H9 (cell line): ENCODE results near the gene TRABD2B. TPM values are rescaled to one million over a fixed set of nuclear protein-coding genes. Genes with fewer than 3 reads are reported as not detected.

Experiments used
- DNase-seq: peaks from one replicate; pipeline ENCODE4 v3.0.0-alpha.2; 2017
- H2AFZ ChIP-seq: one replicate; pipeline ENCODE4 v1.6.1; 2013; ENCODE audit warnings: mild to moderate bottlenecking, low read length, control low read depth, moderate library complexity
- H2AK5ac ChIP-seq: 2 replicates; pipeline ENCODE4 v1.6.1; 2013; ENCODE audit warnings: low read length, control low read depth, mixed read lengths; ENCODE audit not compliant: insufficient read length
- H2BK120ac ChIP-seq: one replicate; pipeline ENCODE4 v1.6.1; 2013; ENCODE audit warnings: low read depth, mild to moderate bottlenecking, low read length, control low read depth, inconsistent platforms; ENCODE audit not compliant: poor library complexity, severe bottlenecking
- H2BK12ac ChIP-seq: 2 replicates; pipeline ENCODE4 v1.6.1; 2013; ENCODE audit warnings: low read length, control low read depth, mixed read lengths, low read depth; ENCODE audit not compliant: insufficient read length
- H2BK15ac ChIP-seq: 2 replicates; pipeline ENCODE4 v1.6.1; 2013; ENCODE audit warnings: low read depth, low read length, control low read depth
- H2BK20ac ChIP-seq: one replicate; pipeline ENCODE4 v1.6.1; 2013; ENCODE audit warnings: low read depth, mild to moderate bottlenecking, low read length, control low read depth, inconsistent platforms; ENCODE audit not compliant: poor library complexity, severe bottlenecking
- H2BK5ac ChIP-seq: 2 replicates; pipeline ENCODE4 v1.6.1; 2013; ENCODE audit warnings: low read length, control low read depth, mixed read lengths; ENCODE audit not compliant: insufficient read length
- H3K14ac ChIP-seq: 2 replicates; pipeline ENCODE4 v1.6.1; 2013; ENCODE audit warnings: low read length, control low read depth; ENCODE audit not compliant: insufficient read depth
- H3K18ac ChIP-seq: 2 replicates; pipeline ENCODE4 v1.6.1; 2013; ENCODE audit warnings: low read depth, mild to moderate bottlenecking, mixed read lengths, low read length, control low read depth; ENCODE audit not compliant: insufficient read length
- H3K23ac ChIP-seq: 2 replicates; pipeline ENCODE4 v1.6.1; 2013; ENCODE audit warnings: low read length, control low read depth, mixed read lengths, low read depth; ENCODE audit not compliant: insufficient read length
- H3K23me2 ChIP-seq: 2 replicates; pipeline ENCODE4 v1.6.1; 2013; ENCODE audit warnings: low read depth, mild to moderate bottlenecking, mixed read lengths, low read length, control low read depth; ENCODE audit not compliant: insufficient read length, poor library complexity, severe bottlenecking
- H3K27ac ChIP-seq: 2 replicates; pipeline ENCODE4 v1.5.1; 2013; ENCODE audit warnings: low read length, control low read depth, mixed read lengths, low read depth; ENCODE audit not compliant: insufficient read length
- H3K27me3 ChIP-seq: 2 replicates; pipeline ENCODE4 v1.6.1; 2013; ENCODE audit warnings: low read length, control low read depth, inconsistent platforms; ENCODE audit not compliant: insufficient read depth
- H3K4ac ChIP-seq: 2 replicates; pipeline ENCODE4 v1.6.1; 2013; ENCODE audit warnings: low read depth, mild to moderate bottlenecking, control low read depth, inconsistent platforms, low read length, moderate library complexity
- H3K4me1 ChIP-seq: 2 replicates; pipeline ENCODE4 v1.6.1; 2013; ENCODE audit warnings: low read length, control low read depth, inconsistent platforms; ENCODE audit not compliant: insufficient read depth
- H3K4me2 ChIP-seq: 2 replicates; pipeline ENCODE4 v1.6.1; 2013; ENCODE audit warnings: low read length, control low read depth, mixed read lengths; ENCODE audit not compliant: insufficient read length, insufficient read depth
- H3K56ac ChIP-seq: 2 replicates; pipeline ENCODE4 v1.6.1; 2013; ENCODE audit warnings: low read depth, mild to moderate bottlenecking, mixed read lengths, low read length, control low read depth; ENCODE audit not compliant: insufficient read length
- H3K79me1 ChIP-seq: 2 replicates; pipeline ENCODE4 v1.6.1; 2013; ENCODE audit warnings: low read depth, mild to moderate bottlenecking, moderate library complexity, low read length, control low read depth, inconsistent platforms; ENCODE audit not compliant: insufficient read depth, poor library complexity, severe bottlenecking
- H3K79me2 ChIP-seq: 2 replicates; pipeline ENCODE4 v1.6.1; 2013; ENCODE audit warnings: low read length, control low read depth, inconsistent platforms; ENCODE audit not compliant: insufficient read depth
- H3K9ac ChIP-seq: 2 replicates; pipeline ENCODE4 v1.6.1; 2013; ENCODE audit warnings: low read length, control low read depth, mixed read lengths; ENCODE audit not compliant: insufficient read length; ENCODE audit errors: extremely low read depth
- H3K9me3 ChIP-seq: one replicate; pipeline ENCODE4 v1.6.1; 2013; ENCODE audit warnings: low read depth, low read length, inconsistent platforms; ENCODE audit not compliant: control insufficient read depth
- H3T11ph ChIP-seq: one replicate; pipeline ENCODE4 v1.6.1; 2013; ENCODE audit warnings: mild to moderate bottlenecking, low read length, control low read depth, inconsistent platforms
- H4K20me1 ChIP-seq: one replicate; pipeline ENCODE4 v1.6.1; 2013; ENCODE audit not compliant: control insufficient read depth, insufficient read length, insufficient read depth
- H4K5ac ChIP-seq: 2 replicates; pipeline ENCODE4 v1.6.1; 2013; ENCODE audit warnings: low read depth, mild to moderate bottlenecking, mixed read lengths, low read length, control low read depth; ENCODE audit not compliant: insufficient read length
- H4K8ac ChIP-seq: replicated peaks from 2 replicates; pipeline ENCODE4 v1.6.1; 2013; ENCODE audit warnings: low read length, control low read depth, mixed read lengths, low read depth; ENCODE audit not compliant: insufficient read length
- H4K91ac ChIP-seq: 2 replicates; pipeline ENCODE4 v1.6.1; 2013; ENCODE audit warnings: low read depth, mild to moderate bottlenecking, moderate library complexity, mixed read lengths, low read length, control low read depth; ENCODE audit not compliant: insufficient read length
- H3K27ac Mint-ChIP-seq, 3 experiments: 2 replicates in 2 of 3; 3 replicates in 1 of 3; pipeline ENCODE4 v1.8.0; 2020 to 2021; ENCODE audit warnings: mixed read lengths in 3 of 3, mild to moderate bottlenecking in 1 of 3, moderate library complexity in 1 of 3
- H3K27me3 Mint-ChIP-seq: 2 replicates; pipeline ENCODE4 v1.8.0; 2021; ENCODE audit warnings: low read depth, mild to moderate bottlenecking, moderate library complexity, mixed read lengths
- H3K36me3 Mint-ChIP-seq, 3 experiments: 2 replicates in 2 of 3; 3 replicates in 1 of 3; pipeline ENCODE4 v1.8.0; 2020 to 2021; ENCODE audit warnings: low read depth in 3 of 3, mixed read lengths in 3 of 3; ENCODE audit not compliant: insufficient read depth in 1 of 3
- H3K4me1 Mint-ChIP-seq, 2 experiments: 2 replicates each; pipeline ENCODE4 v1.8.0; 2020; ENCODE audit warnings: mixed read lengths in 2 of 2
- H3K4me3 Mint-ChIP-seq, 2 experiments: 2 replicates in 1 of 2; 3 replicates in 1 of 2; pipeline ENCODE4 v1.8.0; 2020 to 2021; ENCODE audit warnings: mild to moderate bottlenecking in 2 of 2, mixed read lengths in 2 of 2, moderate library complexity in 1 of 2
- H3K9me3 Mint-ChIP-seq, 2 experiments: 2 replicates in 1 of 2; 3 replicates in 1 of 2; pipeline ENCODE4 v1.8.0; 2020; ENCODE audit warnings: mild to moderate bottlenecking in 2 of 2, mixed read lengths in 2 of 2, moderate library complexity in 1 of 2
- WGBS: extraction: QIAGEN DNeasy Blood & Tissue Kit; methylation state at CpG from one replicate; pipeline ENCODE4 v1.1.7; 2013; ENCODE audit warnings: missing lambda C conversion rate, low lambda C conversion rate, mixed read lengths; ENCODE audit not compliant: insufficient read length; ENCODE audit errors: extremely low coverage; 5-methylcytosine and 5-hydroxymethylcytosine counted together
- total RNA-seq: library from RNA; stranded (reverse); gene quantifications from 2 replicates; pipeline ENCODE4 v1.2.1, GENCODE V29; 2021
- TF ChIP-seq, protein P1 (sequence below): fragments of 200-600 bp; sonication (generic); conservative IDR thresholded peaks from 3 replicates; pipeline ENCODE4 v1.8.0; 2021; ENCODE audit warnings: antibody characterized with exemption, mild to moderate bottlenecking

Gene TRABD2B
- total RNA-seq, 1 experiment from 2014 or later = 2.3 TPM

DNA sequence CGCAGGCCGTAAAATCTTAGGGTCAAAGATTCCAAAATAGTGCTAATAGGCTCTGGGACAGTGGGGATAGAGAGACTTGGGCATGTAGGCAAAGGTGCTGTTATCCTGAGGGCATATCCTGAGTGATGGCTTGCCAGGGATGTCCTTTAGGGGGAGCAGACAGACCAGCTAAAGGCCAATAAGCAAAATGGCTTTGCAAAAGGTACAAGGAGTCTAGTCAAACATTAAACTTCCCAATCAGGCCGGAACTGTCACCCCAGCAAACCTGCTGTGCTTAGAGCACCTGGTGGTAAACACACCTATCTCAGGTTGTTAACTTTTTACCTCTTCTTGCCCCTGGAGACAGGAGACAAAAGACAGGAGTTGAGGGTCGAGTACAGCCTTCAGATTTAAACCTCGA lies 49.1 kb downstream of the TRABD2B start:
- no peaks in the 10 kb centered on the region for H3K4me1 ChIP-seq
- H2BK5ac ChIP-seq = no peak overlapping the region
- no peak overlapping the region for H3K9ac ChIP-seq
- no peak overlapping the region for H3T11ph ChIP-seq
- WGBS = no CpG with 5 or more reads among the region's 5 CpGs
- no peak overlapping the region for H3K23ac ChIP-seq
- no peaks in the 10 kb centered on the region for H3K9me3 ChIP-seq
- no peak overlapping the region for H4K5ac ChIP-seq
- H4K91ac ChIP-seq = no peak overlapping the region
- no peaks in the 10 kb centered on the region for H3K79me1 ChIP-seq
- Mint-ChIP-seq H3K36me3 (no peaks in the 10 kb centered on the region), H3K4me1 (peaks cover 0 to 3% of the 10 kb centered on the region in 2 experiments; a peak in 1 of 4 replicates), H3K27ac (no peak overlapping the region), H3K27me3 (peaks cover 38% of the 10 kb centered on the region), H3K9me3 (no peaks in the 10 kb centered on the region), H3K4me3 (no peak overlapping the region)
- TF ChIP-seq, protein P1, sequence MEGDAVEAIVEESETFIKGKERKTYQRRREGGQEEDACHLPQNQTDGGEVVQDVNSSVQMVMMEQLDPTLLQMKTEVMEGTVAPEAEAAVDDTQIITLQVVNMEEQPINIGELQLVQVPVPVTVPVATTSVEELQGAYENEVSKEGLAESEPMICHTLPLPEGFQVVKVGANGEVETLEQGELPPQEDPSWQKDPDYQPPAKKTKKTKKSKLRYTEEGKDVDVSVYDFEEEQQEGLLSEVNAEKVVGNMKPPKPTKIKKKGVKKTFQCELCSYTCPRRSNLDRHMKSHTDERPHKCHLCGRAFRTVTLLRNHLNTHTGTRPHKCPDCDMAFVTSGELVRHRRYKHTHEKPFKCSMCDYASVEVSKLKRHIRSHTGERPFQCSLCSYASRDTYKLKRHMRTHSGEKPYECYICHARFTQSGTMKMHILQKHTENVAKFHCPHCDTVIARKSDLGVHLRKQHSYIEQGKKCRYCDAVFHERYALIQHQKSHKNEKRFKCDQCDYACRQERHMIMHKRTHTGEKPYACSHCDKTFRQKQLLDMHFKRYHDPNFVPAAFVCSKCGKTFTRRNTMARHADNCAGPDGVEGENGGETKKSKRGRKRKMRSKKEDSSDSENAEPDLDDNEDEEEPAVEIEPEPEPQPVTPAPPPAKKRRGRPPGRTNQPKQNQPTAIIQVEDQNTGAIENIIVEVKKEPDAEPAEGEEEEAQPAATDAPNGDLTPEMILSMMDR = peak; percentile 69
- no peak overlapping the region for H2BK120ac ChIP-seq
- H2BK12ac ChIP-seq = no peak overlapping the region
- H4K20me1 ChIP-seq = no peaks in the 10 kb centered on the region
- H3K14ac ChIP-seq = no peak overlapping the region
- no peak overlapping the region for H2BK20ac ChIP-seq
- peak; percentile 60 for DNase-seq
- H2BK15ac ChIP-seq = no peak overlapping the region
- no peak overlapping the region for H2AFZ ChIP-seq
- no peaks in the 10 kb centered on the region for H3K23me2 ChIP-seq
- H4K8ac ChIP-seq = no peak overlapping the region
- H3K4me2 ChIP-seq = no peak overlapping the region
- H3K27ac ChIP-seq = no peak overlapping the region
- H3K4ac ChIP-seq = no peak overlapping the region
- no peak overlapping the region for H3K56ac ChIP-seq
- H2AK5ac ChIP-seq = no peak overlapping the region
- H3K18ac ChIP-seq = no peak overlapping the region
- no peaks in the 10 kb centered on the region; the same call in 1 of the 2 replicates for H3K27me3 ChIP-seq
- no peaks in the 10 kb centered on the region for H3K79me2 ChIP-seq
